Glutamatergic neuron (in vitro differentiated cells): ENCODE data around the gene SEC14L2. TPM values are rescaled to one million over a fixed set of nuclear protein-coding genes. Genes with fewer than 3 reads are reported as not detected.

Source experiments
- DNase-seq: peaks from one replicate; pipeline ENCODE4 v3.0.0; 2022
- H3K27ac Mint-ChIP-seq: one replicate; pipeline ENCODE4 v1.8.0; 2020; ENCODE audit warnings: mild to moderate bottlenecking, mixed read lengths, inconsistent platforms; ENCODE audit not compliant: unreplicated experiment
- H3K27me3 Mint-ChIP-seq: one replicate; pipeline ENCODE4 v1.8.0; 2020; ENCODE audit warnings: mild to moderate bottlenecking, moderate library complexity, mixed read lengths, inconsistent platforms; ENCODE audit not compliant: unreplicated experiment
- H3K36me3 Mint-ChIP-seq: one replicate; pipeline ENCODE4 v1.8.0; 2020; ENCODE audit warnings: mild to moderate bottlenecking, mixed read lengths, inconsistent platforms; ENCODE audit not compliant: unreplicated experiment
- H3K4me1 Mint-ChIP-seq: one replicate; pipeline ENCODE4 v1.8.0; 2020; ENCODE audit warnings: mild to moderate bottlenecking, low read depth, mixed read lengths, inconsistent platforms; ENCODE audit not compliant: unreplicated experiment
- H3K4me3 Mint-ChIP-seq: one replicate; pipeline ENCODE4 v1.8.0; 2020; ENCODE audit warnings: mild to moderate bottlenecking, mixed read lengths, inconsistent platforms; ENCODE audit not compliant: unreplicated experiment
- H3K9me3 Mint-ChIP-seq: one replicate; pipeline ENCODE4 v1.8.0; 2020; ENCODE audit warnings: mild to moderate bottlenecking, moderate library complexity, mixed read lengths, inconsistent platforms; ENCODE audit not compliant: unreplicated experiment
- CTCF ChIP-seq: fragments of 200-600 bp; sonication (generic); IDR thresholded peaks from one replicate; pipeline ENCODE4 v1.5.0; 2021; ENCODE audit not compliant: partially characterized antibody, unreplicated experiment
- total RNA-seq: library from RNA; stranded (reverse); fragmentation: NEBNext Ultra II Directional; extraction: Animal tissue kit (Norgen Biotek cat#: 25700); gene quantifications from one replicate; pipeline ENCODE4 v1.2.1, GENCODE V29; 2021; ENCODE audit not compliant: unreplicated experiment

Gene SEC14L2
- total RNA-seq, 1 donor from 2014 or later = 0.76 TPM

GRCh38 chr22:30427871-30428270 lies 31.1 kb downstream of the SEC14L2 start:
- no peak overlapping the region for H3K4me3 Mint-ChIP-seq
- H3K9me3 Mint-ChIP-seq = peaks cover 6% of the 10 kb centered on the region
- H3K27me3 Mint-ChIP-seq = peaks cover 2% of the 10 kb centered on the region
- TF ChIP-seq CTCF = no peak
- H3K4me1 Mint-ChIP-seq = peaks cover 2% of the 10 kb centered on the region
- no peak overlapping the region for H3K27ac Mint-ChIP-seq
- no peak for DNase-seq
- H3K36me3 Mint-ChIP-seq = no peaks in the 10 kb centered on the region

- no peaks in the 10 kb centered on the region for H3K36me3 Mint-ChIP-seq
- DNase-seq = no peak
- TF ChIP-seq CTCF = no peak
- H3K27ac Mint-ChIP-seq = no peak overlapping the region
- peaks cover 2% of the 10 kb centered on the region for H3K27me3 Mint-ChIP-seq
- H3K4me1 Mint-ChIP-seq = peaks cover 2% of the 10 kb centered on the region
- peaks cover 4% of the 10 kb centered on the region for H3K9me3 Mint-ChIP-seq
- H3K4me3 Mint-ChIP-seq = no peak overlapping the region
Measured at GRCh38 chr22:30429887-30430286, 33.1 kb downstream of the SEC14L2 start.

- no peak overlapping the region for H3K27ac Mint-ChIP-seq
- no peak for DNase-seq
- no peak overlapping the region for H3K4me3 Mint-ChIP-seq
- H3K4me1 Mint-ChIP-seq = no peaks in the 10 kb centered on the region
- peaks cover 4% of the 10 kb centered on the region for H3K36me3 Mint-ChIP-seq
- peaks cover 5% of the 10 kb centered on the region for H3K9me3 Mint-ChIP-seq
- TF ChIP-seq CTCF = no peak
- peaks cover 2% of the 10 kb centered on the region for H3K27me3 Mint-ChIP-seq
Measured at GRCh38 chr22:30430933-30431332, 34.1 kb downstream of the SEC14L2 start.

- no peak for TF ChIP-seq CTCF
- Mint-ChIP-seq H3K27ac (no peak overlapping the region), H3K36me3 (peaks cover 4% of the 10 kb centered on the region), H3K4me3 (no peak overlapping the region), H3K4me1 (no peaks in the 10 kb centered on the region), H3K9me3 (peaks cover 5% of the 10 kb centered on the region), H3K27me3 (peaks cover 2% of the 10 kb centered on the region)
- DNase-seq = no peak
Measured at GRCh38 chr22:30432096-30432495, 35.3 kb downstream of the SEC14L2 start.

- Mint-ChIP-seq H3K9me3 (peaks cover 4% of the 10 kb centered on the region), H3K27ac (no peak overlapping the region), H3K27me3 (peaks cover 2% of the 10 kb centered on the region), H3K36me3 (peaks cover 4% of the 10 kb centered on the region), H3K4me3 (no peak overlapping the region), H3K4me1 (no peaks in the 10 kb centered on the region)
- no peak for DNase-seq
- no peak for TF ChIP-seq CTCF
Measured at GRCh38 chr22:30432520-30432919, 35.7 kb downstream of the SEC14L2 start.
